T-helper 2 cell treated with Interferon-gamma antibody and Interleukin-4, amounts not matched to agents 100 ng/mL and 5 ng/mL, for 36 hours (primary cell): ENCODE data around the gene CHD3. TPM values are rescaled to one million over a fixed set of nuclear protein-coding genes. Genes with fewer than 3 reads are reported as not detected.
"Not testable (repeated sequence)": the region's sequence is repeated elsewhere in the genome, so short reads cannot be mapped to it uniquely, and the experiment has no call there.

Experiments used
- intact Hi-C: fragments of 100-400 bp; cut with micrococcal nuclease; formaldehyde crosslinking; loops from one replicate; pipeline ENCODE4 v1.15.1; 2023
- total RNA-seq: library from RNA; stranded (reverse); gene quantifications from 2 replicates; pipeline ENCODE4 v1.2.3, GENCODE V29; 2022

The CHD3 gene
- total RNA-seq, 1 donor from 2014 or later: 212 TPM

- intact Hi-C loops: loop anchor here (1.0 kb wide), 2 partner anchors 24 to 125 kb away; no protein-coding TSS in a partner anchor
These were observed 25.7 kb upstream of the CHD3 start for GRCh38 chr17:7862692-7863437.

DNA sequence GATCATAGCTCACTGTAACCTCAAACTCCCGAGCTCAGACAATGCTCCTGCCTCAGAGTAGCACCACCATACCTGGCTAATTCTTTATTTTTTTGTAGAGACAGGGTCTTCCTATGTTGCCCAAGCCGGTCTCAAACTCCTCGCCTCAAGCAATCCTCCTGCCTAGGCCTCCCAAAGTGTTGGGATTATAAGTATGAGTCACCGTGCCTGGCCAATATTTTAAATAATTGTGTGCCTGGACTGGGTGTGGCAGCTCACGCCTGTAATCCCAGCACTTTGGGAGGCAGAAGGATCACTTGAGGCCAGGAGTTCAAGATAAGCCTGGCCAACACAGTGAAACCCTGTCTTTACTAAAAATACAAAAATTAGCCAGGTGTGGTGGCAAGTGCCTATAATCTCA is 24.2 kb upstream of the CHD3 start:
- intact Hi-C loops: not testable (repeated sequence)

DNA sequence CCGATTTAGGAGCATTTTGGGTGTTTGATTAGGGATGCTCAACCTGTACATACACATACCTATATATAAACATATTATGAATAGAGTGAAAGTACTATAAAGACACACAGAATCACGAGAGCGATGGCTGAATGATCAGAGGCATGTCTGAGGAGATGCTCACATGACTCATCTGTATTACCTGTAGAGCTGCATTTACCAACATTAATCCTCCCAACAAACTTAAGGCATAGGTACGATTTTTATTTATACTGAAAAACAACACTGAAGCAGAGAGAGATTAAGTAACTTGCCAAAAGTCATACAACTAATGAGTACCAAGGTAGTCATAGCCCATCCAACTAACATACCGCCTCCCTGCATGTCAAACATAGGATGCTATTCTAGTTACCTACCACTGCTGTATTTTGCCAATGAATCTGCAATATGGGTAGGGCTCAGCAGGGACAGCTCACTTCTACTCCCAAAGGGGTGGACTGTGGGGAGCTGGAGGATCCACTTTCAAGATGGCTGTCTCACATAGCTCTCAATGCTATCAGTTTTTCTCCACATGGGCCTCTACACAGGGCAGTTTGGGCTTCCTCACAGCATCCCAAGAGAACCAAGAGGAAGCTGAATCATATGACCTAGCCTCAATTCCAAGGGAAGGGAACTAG is 23.5 kb upstream of the CHD3 start:
- intact Hi-C loops: no loop called here

DNA sequence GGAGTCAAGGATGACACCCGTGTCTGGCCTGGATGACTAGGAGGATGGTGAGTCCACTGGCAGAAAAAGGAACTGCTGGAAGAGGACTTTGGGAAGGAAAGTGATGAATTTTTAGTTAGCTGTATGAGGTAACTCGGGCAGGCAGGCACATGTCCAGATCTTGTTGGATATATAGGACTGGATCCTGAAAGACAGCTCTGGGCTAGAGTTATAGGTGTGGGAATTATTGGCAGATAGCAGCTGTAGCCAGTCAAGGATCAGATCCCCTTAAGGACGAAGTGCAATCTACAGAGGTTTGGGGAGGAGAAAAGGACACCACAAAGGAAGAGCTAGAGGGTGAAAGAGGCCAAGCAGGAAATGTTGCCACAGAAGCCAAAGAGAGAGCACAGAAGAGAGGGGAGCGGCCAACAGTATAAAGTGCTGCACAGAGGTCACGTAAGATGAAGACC is 20.7 kb upstream of the CHD3 start:
- intact Hi-C loops: no loop called here

- intact Hi-C loops: no loop called here
These were observed 15.5 kb upstream of the CHD3 start for GRCh38 chr17:7873051-7873450.

DNA sequence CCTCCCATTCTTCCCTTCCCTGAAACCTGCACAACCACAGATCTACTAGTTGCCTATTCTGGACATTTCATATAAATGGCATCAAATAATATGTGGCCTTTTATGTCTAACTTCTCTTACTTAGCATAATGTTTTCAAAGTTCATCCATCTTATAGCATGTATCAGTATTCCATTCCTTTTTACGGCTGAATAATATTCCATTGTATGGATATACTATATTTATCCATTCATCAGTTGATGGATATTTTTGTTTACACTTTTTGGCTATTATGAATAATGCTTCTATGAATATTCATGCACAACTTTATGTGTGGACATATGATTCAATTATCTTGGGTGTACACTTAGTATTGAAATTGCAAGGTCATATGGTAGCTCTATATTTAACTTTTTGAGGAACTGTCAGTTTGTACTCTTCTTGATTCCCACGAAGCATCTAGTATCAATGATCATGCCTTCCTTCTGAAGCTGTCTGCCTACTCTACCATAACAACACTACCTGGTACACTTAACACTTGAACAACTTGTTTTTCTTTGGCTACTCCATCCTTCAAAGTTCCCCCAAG is 12.7 kb upstream of the CHD3 start:
- intact Hi-C loops: no loop called here

GRCh38 chr17:7878234-7878633 is 10.4 kb upstream of the CHD3 start:
- intact Hi-C loops: no loop called here

DNA sequence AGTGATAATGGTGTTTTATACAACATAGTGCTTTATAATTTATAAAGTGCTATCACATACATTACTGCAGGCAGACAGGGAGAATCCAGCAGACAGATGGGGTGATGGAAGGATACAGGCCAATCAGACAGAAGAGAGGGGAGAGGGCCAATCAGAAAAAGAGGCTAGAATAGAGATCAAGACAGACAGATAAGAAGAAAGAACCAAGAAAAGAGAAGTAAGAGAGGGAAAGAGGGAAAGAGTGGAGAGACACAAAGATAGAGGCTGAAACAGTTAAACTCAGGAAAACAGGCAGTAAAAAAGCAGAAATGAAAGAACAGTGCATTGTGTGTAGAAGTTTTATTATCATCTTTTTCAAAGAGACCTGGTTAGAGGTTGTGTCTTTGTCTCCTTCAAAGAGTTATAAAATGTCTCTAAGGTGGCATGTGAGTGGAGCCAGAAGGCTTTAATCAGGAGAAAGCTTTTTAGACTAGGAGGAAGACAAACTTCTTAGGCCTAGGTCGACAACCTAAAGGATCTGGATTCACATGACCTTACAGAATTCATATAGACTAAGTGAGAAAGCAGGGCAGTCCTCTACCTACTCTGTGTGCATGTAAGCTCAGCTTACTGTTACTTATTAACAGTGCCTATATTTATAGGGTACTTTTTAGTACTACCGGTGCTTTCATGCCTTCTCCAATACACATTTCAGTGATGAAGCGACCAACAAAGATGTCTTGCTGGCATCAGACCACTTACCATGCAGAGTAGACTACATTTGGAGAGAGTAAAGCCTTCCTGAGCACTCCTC is 8.3 kb upstream of the CHD3 start:
- intact Hi-C loops: loop anchor here (10.0 kb wide), 2 partner anchors 245 to 275 kb away; partner anchors contain the start of genes HES7 and PER1

DNA sequence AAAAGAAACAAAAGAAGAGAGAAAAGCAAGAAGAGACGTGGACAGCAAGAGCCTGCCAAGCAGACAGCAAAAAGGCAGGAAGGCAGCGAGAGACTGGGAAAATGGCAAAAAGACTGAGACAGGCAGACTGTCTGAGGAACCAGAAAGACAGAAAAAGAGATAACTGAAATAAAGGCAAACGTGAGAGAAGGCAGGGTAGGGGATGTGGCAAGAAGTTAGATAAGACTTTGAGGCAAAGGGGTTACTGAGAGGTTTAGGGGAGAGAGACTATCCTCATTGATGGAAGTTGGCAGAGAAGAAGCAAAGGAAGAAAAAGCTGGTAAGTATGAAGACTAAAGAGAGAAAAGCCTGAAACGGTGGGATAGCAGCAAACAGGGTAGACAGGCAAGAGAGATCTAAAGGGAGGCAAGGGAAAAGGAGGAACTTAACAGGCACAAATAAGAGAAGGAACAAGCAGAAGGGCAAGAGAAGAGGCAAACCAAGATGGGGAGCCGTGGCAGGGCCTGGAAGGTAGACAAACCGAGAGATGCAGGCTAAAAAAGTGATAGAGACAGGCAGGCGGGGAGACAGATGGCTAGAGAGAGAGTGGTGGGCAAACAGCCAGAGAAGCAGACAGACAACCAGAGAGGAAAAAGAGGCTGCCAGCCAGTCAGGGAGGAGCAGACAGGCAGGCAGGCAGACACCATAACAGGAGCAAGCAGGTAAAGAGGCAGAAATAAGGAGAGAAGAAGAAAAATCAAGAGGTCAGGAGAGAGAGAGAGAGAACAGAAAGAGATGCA is 7.1 kb upstream of the CHD3 start:
- intact Hi-C loops: loop anchor here (10.0 kb wide), 2 partner anchors 243 to 273 kb away; partner anchors contain the start of genes HES7 and PER1

GRCh38 chr17:7882068-7882467 is 6.5 kb upstream of the CHD3 start:
- intact Hi-C loops: loop anchor here (10.0 kb wide), 2 partner anchors 243 to 273 kb away; partner anchors contain the start of genes HES7 and PER1

DNA sequence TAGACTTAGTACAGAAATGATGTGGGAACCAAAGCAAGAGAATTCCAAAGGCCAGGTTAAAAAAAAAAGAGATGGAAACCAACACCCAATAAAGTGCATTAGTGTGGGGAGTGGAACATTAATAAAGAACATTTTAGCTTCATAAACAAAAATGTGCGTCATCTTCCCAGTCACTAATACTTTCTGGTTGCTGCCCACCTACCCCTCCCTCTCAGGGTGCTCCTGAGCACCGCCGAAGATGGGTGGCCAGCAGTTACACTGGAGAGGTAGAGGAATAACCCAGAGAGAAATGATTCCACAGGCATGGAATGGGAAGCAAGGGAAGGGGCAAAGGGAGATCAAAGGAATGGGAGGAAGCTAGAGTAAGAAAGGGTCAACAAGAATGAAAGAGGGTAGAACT is 6.0 kb upstream of the CHD3 start:
- intact Hi-C loops: loop anchor here (10.0 kb wide), 2 partner anchors 242 to 272 kb away; partner anchors contain the start of genes HES7 and PER1

DNA sequence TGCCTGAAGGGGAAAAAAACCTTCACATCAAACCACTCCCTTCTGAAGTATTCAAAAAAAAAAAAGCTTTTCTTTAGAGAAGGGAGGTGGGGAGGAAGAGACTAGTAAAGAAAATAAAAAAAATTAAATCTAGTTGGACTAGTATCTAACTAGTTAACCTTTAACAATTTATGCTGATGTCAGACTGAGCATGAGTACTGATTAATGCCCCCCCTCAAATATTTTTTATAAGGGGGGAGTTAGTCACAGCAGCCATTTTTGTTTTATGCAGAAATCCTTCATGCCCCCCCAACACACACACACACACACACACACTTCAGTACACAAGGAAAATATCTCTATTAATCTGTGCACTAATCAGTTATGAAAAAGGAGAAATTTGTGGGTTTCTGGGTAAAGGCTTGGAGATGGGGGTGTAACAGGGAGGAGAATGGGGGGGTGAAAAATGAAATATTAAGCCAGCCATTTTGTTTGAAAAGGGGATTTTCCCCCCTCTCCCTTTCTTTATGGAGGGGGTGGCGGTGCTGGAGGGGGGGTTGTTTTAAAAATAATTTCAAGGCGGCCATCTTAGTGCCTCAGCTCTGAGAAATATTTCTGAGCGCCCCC is 4.7 kb upstream of the CHD3 start:
- intact Hi-C loops: loop anchor here (10.0 kb wide), 2 partner anchors 241 to 271 kb away; partner anchors contain the start of genes HES7 and PER1

GRCh38 chr17:7884581-7885366 is 3.8 kb upstream of the CHD3 start:
- intact Hi-C loops: loop anchor here (10.0 kb wide), 2 partner anchors 240 to 270 kb away; partner anchors contain the start of genes HES7 and PER1

GRCh38 chr17:7885367-7886226 is 3.0 kb upstream of the CHD3 start:
- intact Hi-C loops: loop anchor here (2.0 to 10.0 kb wide), 4 partner anchors 41 to 579 kb away; partner anchors contain the start of genes EIF5A, HES7 and PER1

- intact Hi-C loops: loop anchor here (1.0 to 10.0 kb wide), 9 partner anchors 23 to 580 kb away; partner anchors contain the start of genes CNTROB, EIF5A, HES7 and NAA38
These were observed 2.2 kb upstream of the CHD3 start for GRCh38 chr17:7886227-7887037.

DNA sequence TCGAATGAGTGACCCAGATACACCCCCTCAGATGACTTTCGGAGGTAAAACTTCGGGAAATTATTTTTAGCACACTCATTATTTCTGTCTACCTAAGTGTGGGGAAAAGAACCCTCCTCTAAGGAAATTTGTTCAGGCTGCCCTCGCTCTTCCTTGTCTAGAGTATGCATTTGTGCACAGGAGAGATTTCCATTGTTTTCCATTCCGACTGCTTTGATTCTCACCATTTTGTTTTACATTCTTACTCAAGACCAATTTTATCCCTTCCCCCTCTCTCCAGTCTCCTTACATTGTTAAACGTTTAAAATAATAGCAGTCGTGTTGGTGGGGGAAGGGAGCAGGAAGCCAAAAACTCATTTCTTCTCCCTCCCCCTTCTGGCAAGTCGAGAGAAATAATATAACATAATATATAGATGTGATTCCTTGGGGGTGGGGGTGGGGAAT is 1.5 kb upstream of the CHD3 start:
- intact Hi-C loops: loop anchor here (1.0 to 10.0 kb wide), 9 partner anchors 24 to 580 kb away; partner anchors contain the start of genes CNTROB, EIF5A, HES7 and NAA38
